ENCODE data around the gene POGLUT3. TPM values are rescaled to one million over a fixed set of nuclear protein-coding genes. Genes with fewer than 3 reads are reported as not detected.

POGLUT3 gene
- total and polyA plus RNA-seq, 2 experiments from 2014 or later = 21.6 to 23.9 TPM

DNA sequence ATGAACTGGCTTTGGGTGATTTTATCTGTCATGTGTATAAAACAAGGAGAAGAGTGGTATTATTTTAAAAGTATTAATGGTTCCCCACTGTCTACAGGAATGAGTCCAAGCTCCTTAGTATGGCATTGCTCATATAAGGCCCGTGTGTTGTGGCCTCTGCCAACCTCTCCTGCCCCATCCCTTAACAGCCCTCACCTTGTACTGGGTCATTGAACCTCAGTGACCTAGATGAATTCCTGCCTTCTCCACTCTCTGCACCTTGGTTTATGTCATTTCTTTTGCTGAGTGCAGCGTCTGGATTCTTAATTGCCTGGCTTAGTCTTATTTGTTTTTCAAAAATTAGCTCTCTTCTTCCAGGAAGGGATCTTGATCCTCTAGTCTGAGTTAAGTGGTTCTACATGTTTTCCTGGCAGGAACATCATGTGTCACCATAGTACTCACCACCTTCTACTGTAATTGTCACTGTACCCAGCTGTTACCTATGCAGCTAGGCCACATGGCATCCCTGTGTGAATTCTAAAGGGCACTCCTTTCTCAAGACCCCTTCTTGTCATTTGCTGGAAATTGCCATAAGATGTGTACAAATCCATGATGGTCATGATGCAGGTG is 36.2 kb upstream of the POGLUT3 start:
- Histone ChIP-seq H3F3A (ENCODE audit: insufficient read depth) (no peaks in the 10 kb centered on the region), H3K4me2 (ENCODE audit: unreplicated experiment) (no peak overlapping the region), H3K79me2 (ENCODE audit: insufficient read depth) (no peaks in the 10 kb centered on the region), H3K27me3 (replicated peaks; ENCODE audit: insufficient read depth) (peaks cover 11% of the 10 kb centered on the region), H3K4me1 (ENCODE audit: insufficient read depth) (no peaks in the 10 kb centered on the region), H3K9ac (no peak overlapping the region), H3K27ac (no peak overlapping the region), H3K4me3 (no peak overlapping the region), H3K9me2 (ENCODE audit: insufficient read depth) (no peaks in the 10 kb centered on the region), H3K36me3 (ENCODE audit: low read depth) (no peaks in the 10 kb centered on the region), H3K9me3 (ENCODE audit: low read depth) (no peaks in the 10 kb centered on the region), H4K20me1 (ENCODE audit: insufficient read depth) (no peaks in the 10 kb centered on the region), H2AFZ (no peak overlapping the region)
- WGBS, 2 experiments (ENCODE audit: low coverage in 1 of 2, low lambda C conversion rate in 2 of 2, missing lambda C conversion rate in 2 of 2) = 64 to 66% methylated on average over 2 of the region's 2 CpGs
- no peak for DNase-seq
- TF ChIP-seq EZH2 (IDR thresholded peaks at IDR 0.05; ENCODE audit: insufficient read depth, poor library complexity, severe bottlenecking) (no peak), EZH2phosphoT487 (IDR thresholded peaks at IDR 0.05; ENCODE audit: insufficient read depth, low read depth) (no peak)
- in situ Hi-C loops (cut with MboI) = no loop called here

DNA sequence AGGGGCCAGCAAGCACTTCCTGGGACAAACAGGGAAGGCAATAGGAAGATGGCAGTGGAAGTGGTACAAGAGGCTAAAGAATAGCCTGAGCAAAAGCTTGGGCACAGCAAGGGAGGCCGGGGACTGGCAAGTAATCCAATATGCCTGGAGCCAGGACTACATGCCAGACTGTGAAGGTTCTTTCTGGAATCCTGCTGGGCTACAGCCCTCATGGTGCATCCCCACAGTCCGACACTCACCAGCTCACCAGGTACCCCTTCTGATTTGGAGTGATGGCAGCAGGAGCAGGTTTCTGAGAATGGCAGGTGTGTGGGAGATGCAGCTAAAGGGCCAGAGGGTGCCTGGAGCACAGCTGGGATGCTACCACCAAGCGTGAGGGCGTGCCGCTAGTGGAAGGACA is 32.2 kb upstream of the POGLUT3 start:
- Histone ChIP-seq H2AFZ (no peak overlapping the region), H3K4me3 (no peak overlapping the region), H3K9me3 (ENCODE audit: low read depth) (no peaks in the 10 kb centered on the region), H3K4me1 (ENCODE audit: insufficient read depth) (no peaks in the 10 kb centered on the region), H3K4me2 (ENCODE audit: unreplicated experiment) (no peak overlapping the region), H3K27ac (no peak overlapping the region), H3K9ac (no peak overlapping the region), H3K9me2 (ENCODE audit: insufficient read depth) (no peaks in the 10 kb centered on the region), H3K27me3 (replicated peaks; ENCODE audit: insufficient read depth) (no peaks in the 10 kb centered on the region; the same call in none of the 2 replicates), H3F3A (ENCODE audit: insufficient read depth) (no peaks in the 10 kb centered on the region), H3K36me3 (ENCODE audit: low read depth) (no peaks in the 10 kb centered on the region), H4K20me1 (ENCODE audit: insufficient read depth) (no peaks in the 10 kb centered on the region), H3K79me2 (ENCODE audit: insufficient read depth) (no peaks in the 10 kb centered on the region)
- DNase-seq = no peak
- TF ChIP-seq EZH2phosphoT487 (IDR thresholded peaks at IDR 0.05; ENCODE audit: insufficient read depth, low read depth) (no peak), EZH2 (IDR thresholded peaks at IDR 0.05; ENCODE audit: insufficient read depth, poor library complexity, severe bottlenecking) (no peak)
- WGBS, 2 experiments (ENCODE audit: low coverage in 1 of 2, low lambda C conversion rate in 2 of 2, missing lambda C conversion rate in 2 of 2) = 82 to 90% methylated on average over 5 of the region's 5 CpGs
- in situ Hi-C loops (cut with MboI) = no loop called here

DNA sequence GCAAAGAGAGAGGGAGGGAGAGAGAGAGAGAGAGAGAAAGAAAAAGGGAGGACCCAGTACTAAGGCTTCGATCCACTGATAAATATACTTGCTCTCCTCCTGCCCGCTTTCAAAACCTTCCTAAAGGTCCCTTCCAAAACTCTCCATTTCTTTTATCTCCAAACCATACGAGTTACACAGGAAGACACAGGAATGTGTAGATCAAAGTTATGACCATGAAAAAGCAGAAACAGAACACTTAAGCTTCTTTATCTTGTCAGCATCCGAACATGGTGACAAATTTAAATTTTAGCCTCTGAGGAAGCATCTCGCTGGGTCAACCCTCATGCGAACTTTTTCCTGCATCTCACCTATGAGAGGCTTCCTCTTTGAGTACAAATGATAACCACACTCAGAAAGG is 29.2 kb upstream of the POGLUT3 start:
- in situ Hi-C loops (cut with MboI) = no loop called here
- TF ChIP-seq EZH2phosphoT487 (IDR thresholded peaks at IDR 0.05; ENCODE audit: insufficient read depth, low read depth) (no peak), EZH2 (IDR thresholded peaks at IDR 0.05; ENCODE audit: insufficient read depth, poor library complexity, severe bottlenecking) (no peak)

DNA sequence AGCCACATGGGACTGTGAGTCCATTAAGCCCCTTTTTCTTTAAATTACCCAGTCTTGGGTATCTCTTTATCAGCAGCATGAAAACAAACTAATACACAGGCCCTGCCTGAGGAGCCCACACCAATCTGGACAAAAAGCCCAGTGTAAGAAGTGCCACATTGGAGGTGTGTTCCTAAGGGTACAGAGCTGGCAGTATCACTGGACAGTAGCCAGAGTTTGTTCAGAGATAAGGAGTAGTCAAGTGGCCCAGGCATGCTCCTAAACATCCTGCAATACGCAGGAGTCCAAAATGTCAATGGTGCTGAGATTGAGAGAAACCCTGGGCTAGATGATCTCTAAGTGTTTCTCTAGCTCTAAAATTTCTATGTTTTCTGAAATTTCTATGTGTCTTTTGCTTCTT is 27.0 kb upstream of the POGLUT3 start:
- H3K9me2 ChIP-seq (ENCODE audit: insufficient read depth) = no peaks in the 10 kb centered on the region
- no peaks in the 10 kb centered on the region for H3F3A ChIP-seq (ENCODE audit: insufficient read depth)
- no peaks in the 10 kb centered on the region; the same call in 1 of the 2 replicates for H3K27me3 ChIP-seq (replicated peaks; ENCODE audit: insufficient read depth)
- no peak overlapping the region for H3K9ac ChIP-seq
- H2AFZ ChIP-seq = no peak overlapping the region
- no peaks in the 10 kb centered on the region for H3K79me2 ChIP-seq (ENCODE audit: insufficient read depth)
- no peaks in the 10 kb centered on the region for H3K36me3 ChIP-seq (ENCODE audit: low read depth)
- no peak overlapping the region for H3K4me3 ChIP-seq
- H3K4me1 ChIP-seq (ENCODE audit: insufficient read depth) = no peaks in the 10 kb centered on the region
- no peak overlapping the region for H3K27ac ChIP-seq
- in situ Hi-C loops (cut with MboI) = no loop called here
- H4K20me1 ChIP-seq (ENCODE audit: insufficient read depth) = no peaks in the 10 kb centered on the region
- TF ChIP-seq EZH2phosphoT487 (IDR thresholded peaks at IDR 0.05; ENCODE audit: insufficient read depth, low read depth) = no peak
- no peak for TF ChIP-seq EZH2 (IDR thresholded peaks at IDR 0.05; ENCODE audit: insufficient read depth, poor library complexity, severe bottlenecking)
- no peak overlapping the region for H3K4me2 ChIP-seq (ENCODE audit: unreplicated experiment)
- no peak for DNase-seq
- 88 to 90% methylated on average over 1 of the region's 1 CpG for WGBS, 2 experiments (ENCODE audit: low coverage in 1 of 2, low lambda C conversion rate in 2 of 2, missing lambda C conversion rate in 2 of 2)
- H3K9me3 ChIP-seq (ENCODE audit: low read depth) = no peaks in the 10 kb centered on the region

More for the DNA sequence above, 29.2 kb upstream of the POGLUT3 start:
- WGBS, 2 experiments (ENCODE audit: low coverage in 1 of 2, low lambda C conversion rate in 2 of 2, missing lambda C conversion rate in 2 of 2) = 70% methylated on average over 6 of the region's 6 CpGs
- Histone ChIP-seq H3K27ac (no peak overlapping the region), H3F3A (ENCODE audit: insufficient read depth) (no peaks in the 10 kb centered on the region), H3K4me3 (no peak overlapping the region), H3K9me3 (ENCODE audit: low read depth) (no peaks in the 10 kb centered on the region), H2AFZ (no peak overlapping the region), H3K4me2 (ENCODE audit: unreplicated experiment) (no peak overlapping the region), H3K9me2 (ENCODE audit: insufficient read depth) (no peaks in the 10 kb centered on the region), H3K79me2 (ENCODE audit: insufficient read depth) (no peaks in the 10 kb centered on the region), H3K9ac (no peak overlapping the region), H4K20me1 (ENCODE audit: insufficient read depth) (no peaks in the 10 kb centered on the region), H3K27me3 (replicated peaks; ENCODE audit: insufficient read depth) (no peaks in the 10 kb centered on the region; the same call in none of the 2 replicates), H3K4me1 (ENCODE audit: insufficient read depth) (no peaks in the 10 kb centered on the region), H3K36me3 (ENCODE audit: low read depth) (no peaks in the 10 kb centered on the region)
- no peak for DNase-seq

DNA sequence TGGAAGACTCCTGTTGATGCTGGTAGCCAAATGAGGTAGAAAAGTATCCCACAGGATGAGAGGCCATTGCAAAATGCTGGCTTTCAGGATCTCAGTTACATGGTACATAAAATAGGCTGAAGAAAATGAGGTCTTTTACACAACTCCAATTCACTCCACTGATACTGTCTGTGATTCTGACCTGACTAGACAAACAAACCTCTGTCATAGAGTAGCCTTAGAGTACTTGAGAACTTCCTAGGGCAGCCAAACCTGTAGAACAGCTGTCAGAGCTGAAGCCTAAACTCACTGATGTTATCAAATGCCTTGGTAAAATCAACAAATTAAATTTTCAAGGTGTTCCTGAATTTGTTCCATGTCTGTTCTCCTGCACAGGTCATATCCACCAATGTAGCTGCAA is 26.2 kb upstream of the POGLUT3 start:
- H3K4me3 ChIP-seq = no peak overlapping the region
- H3K27ac ChIP-seq = no peak overlapping the region
- no peak overlapping the region for H2AFZ ChIP-seq
- H3K9me3 ChIP-seq (ENCODE audit: low read depth) = no peaks in the 10 kb centered on the region
- TF ChIP-seq EZH2 (IDR thresholded peaks at IDR 0.05; ENCODE audit: insufficient read depth, poor library complexity, severe bottlenecking) (no peak), EZH2phosphoT487 (IDR thresholded peaks at IDR 0.05; ENCODE audit: insufficient read depth, low read depth) (no peak)
- no peaks in the 10 kb centered on the region for H3K9me2 ChIP-seq (ENCODE audit: insufficient read depth)
- no peak overlapping the region for H3K4me2 ChIP-seq (ENCODE audit: unreplicated experiment)
- H3K27me3 ChIP-seq (replicated peaks; ENCODE audit: insufficient read depth) = no peaks in the 10 kb centered on the region; the same call in 1 of the 2 replicates
- in situ Hi-C loops (cut with MboI) = no loop called here
- no peaks in the 10 kb centered on the region for H3K36me3 ChIP-seq (ENCODE audit: low read depth)
- H4K20me1 ChIP-seq (ENCODE audit: insufficient read depth) = no peaks in the 10 kb centered on the region
- no peak for DNase-seq
- H3K9ac ChIP-seq = no peak overlapping the region
- no peaks in the 10 kb centered on the region for H3K79me2 ChIP-seq (ENCODE audit: insufficient read depth)
- H3K4me1 ChIP-seq (ENCODE audit: insufficient read depth) = no peaks in the 10 kb centered on the region
- no peaks in the 10 kb centered on the region for H3F3A ChIP-seq (ENCODE audit: insufficient read depth)

Measured in GM23248 (cell line).